ENCODE results near the gene SGMS1. TPM values are rescaled to one million over a fixed set of nuclear protein-coding genes. Genes with fewer than 3 reads are reported as not detected.

The SGMS1 gene
- total RNA-seq, 1 donor from 2014 or later, result 24.1 TPM

- Mint-ChIP-seq H3K4me3 (ENCODE audit: unreplicated experiment) (no peak overlapping the region), H3K27me3 (ENCODE audit: unreplicated experiment) (no peaks in the 10 kb centered on the region), H3K9me3 (ENCODE audit: unreplicated experiment) (no peaks in the 10 kb centered on the region), H3K4me1 (ENCODE audit: low read depth, unreplicated experiment) (peaks cover 14% of the 10 kb centered on the region), H3K27ac (ENCODE audit: unreplicated experiment) (no peak overlapping the region), H3K36me3 (ENCODE audit: unreplicated experiment) (no peaks in the 10 kb centered on the region)
- no peak for DNase-seq
- no peak for TF ChIP-seq CTCF (IDR thresholded peaks at IDR 0.05; ENCODE audit: partially characterized antibody, unreplicated experiment)
These were observed 100.4 kb downstream of the SGMS1 start for GRCh38 chr10:50523357-50523756.

GRCh38 chr10:50522908-50523307 is 100.8 kb downstream of the SGMS1 start:
- no peak for TF ChIP-seq CTCF (IDR thresholded peaks at IDR 0.05; ENCODE audit: partially characterized antibody, unreplicated experiment)
- Mint-ChIP-seq H3K36me3 (ENCODE audit: unreplicated experiment) (no peaks in the 10 kb centered on the region), H3K4me1 (ENCODE audit: low read depth, unreplicated experiment) (peaks cover 14% of the 10 kb centered on the region), H3K4me3 (ENCODE audit: unreplicated experiment) (no peak overlapping the region), H3K27me3 (ENCODE audit: unreplicated experiment) (no peaks in the 10 kb centered on the region), H3K27ac (ENCODE audit: unreplicated experiment) (no peak overlapping the region), H3K9me3 (ENCODE audit: unreplicated experiment) (no peaks in the 10 kb centered on the region)
- no peak for DNase-seq

GRCh38 chr10:50520115-50520514 is 103.6 kb downstream of the SGMS1 start:
- Mint-ChIP-seq H3K27ac (ENCODE audit: unreplicated experiment) (no peak overlapping the region), H3K4me1 (ENCODE audit: low read depth, unreplicated experiment) (peaks cover 10% of the 10 kb centered on the region), H3K27me3 (ENCODE audit: unreplicated experiment) (no peaks in the 10 kb centered on the region), H3K36me3 (ENCODE audit: unreplicated experiment) (no peaks in the 10 kb centered on the region), H3K4me3 (ENCODE audit: unreplicated experiment) (no peak overlapping the region), H3K9me3 (ENCODE audit: unreplicated experiment) (no peaks in the 10 kb centered on the region)
- no peak for DNase-seq
- TF ChIP-seq CTCF (IDR thresholded peaks at IDR 0.05; ENCODE audit: partially characterized antibody, unreplicated experiment), result no peak

- peaks cover 3% of the 10 kb centered on the region for H3K4me1 Mint-ChIP-seq (ENCODE audit: low read depth, unreplicated experiment)
- H3K27ac Mint-ChIP-seq (ENCODE audit: unreplicated experiment), result no peak overlapping the region
- no peak for TF ChIP-seq CTCF (IDR thresholded peaks at IDR 0.05; ENCODE audit: partially characterized antibody, unreplicated experiment)
- no peaks in the 10 kb centered on the region for H3K27me3 Mint-ChIP-seq (ENCODE audit: unreplicated experiment)
- no peak overlapping the region for H3K4me3 Mint-ChIP-seq (ENCODE audit: unreplicated experiment)
- no peaks in the 10 kb centered on the region for H3K36me3 Mint-ChIP-seq (ENCODE audit: unreplicated experiment)
- no peaks in the 10 kb centered on the region for H3K9me3 Mint-ChIP-seq (ENCODE audit: unreplicated experiment)
- DNase-seq, result no peak
These were observed 106.1 kb downstream of the SGMS1 start for GRCh38 chr10:50517626-50518025.

- Mint-ChIP-seq H3K9me3 (ENCODE audit: unreplicated experiment) (no peaks in the 10 kb centered on the region), H3K36me3 (ENCODE audit: unreplicated experiment) (no peaks in the 10 kb centered on the region), H3K4me1 (ENCODE audit: low read depth, unreplicated experiment) (no peaks in the 10 kb centered on the region), H3K27ac (ENCODE audit: unreplicated experiment) (no peak overlapping the region), H3K27me3 (ENCODE audit: unreplicated experiment) (no peaks in the 10 kb centered on the region), H3K4me3 (ENCODE audit: unreplicated experiment) (no peak overlapping the region)
- DNase-seq, result no peak
- TF ChIP-seq CTCF (IDR thresholded peaks at IDR 0.05; ENCODE audit: partially characterized antibody, unreplicated experiment), result no peak
These were observed 107.6 kb downstream of the SGMS1 start for GRCh38 chr10:50516171-50516570.

Measured in glutamatergic neuron (in vitro differentiated cells).